HEK293 (cell line): ENCODE measurements around the gene MLN.

Experiments
- CTCF ChIA-PET: fragments of 350-600 bp; formaldehyde crosslinking; extraction: SDS; loops from one replicate; lab custom pipeline; 2021; ENCODE audit warnings: antibody characterized with exemption; lab: Yijun Ruan, JAX
- POLR2A ChIA-PET: fragments of 300-600 bp; formaldehyde crosslinking; extraction: SDS; loops from one replicate; lab custom pipeline; 2020; ENCODE audit warnings: antibody characterized with exemption, inconsistent platforms; lab: Yijun Ruan, JAX
- H3K27ac ChIP-seq: fragments of 200-500 bp; sonication (Bioruptor generic); 2 replicates; pipeline ENCODE4 v1.5.1; 2014; ENCODE audit warnings: low read depth, low read length, control low read depth, inconsistent platforms; ENCODE audit errors: extremely low read depth
- H3K36me3 ChIP-seq, 2 experiments: fragments of 200-500 bp in 1 of 2; sonication (Bioruptor generic) in 1 of 2; 1 replicate in 1 of 2; 2 replicates in 1 of 2; pipeline ENCODE4 v1.5.1; 2014 to 2017; ENCODE audit warnings: inconsistent platforms in 2 of 2, low read length in 2 of 2; ENCODE audit not compliant: control insufficient read depth in 2 of 2, insufficient read depth in 1 of 2
- H3K4me1 ChIP-seq: fragments of 200-500 bp; sonication (Bioruptor generic); 2 replicates; pipeline ENCODE4 v1.5.1; 2014; ENCODE audit warnings: mild to moderate bottlenecking, low read length, inconsistent platforms; ENCODE audit not compliant: control insufficient read depth, insufficient read depth
- H3K4me3 ChIP-seq: 2 replicates; pipeline ENCODE4 v1.5.1; 2011; ENCODE audit warnings: low read depth, mild to moderate bottlenecking, control low read depth, low read length, moderate library complexity
- H3K9me3 ChIP-seq: fragments of 200-500 bp; sonication (Bioruptor generic); 2 replicates; pipeline ENCODE4 v1.5.1; 2014; ENCODE audit warnings: low read depth, low read length, inconsistent platforms; ENCODE audit not compliant: control insufficient read depth, insufficient read depth
- EGR2 ChIP-seq: fragments of 450-650 bp; formaldehyde crosslinking; IDR thresholded peaks from 2 replicates; pipeline ENCODE4 v1.5.1; 2016; ENCODE audit warnings: low read depth, missing biosample characterization, missing genetic modification characterization
- GFI1B ChIP-seq: fragments of 450-650 bp; formaldehyde crosslinking; IDR thresholded peaks from 2 replicates; pipeline ENCODE4 v1.5.1; 2016; ENCODE audit warnings: missing biosample characterization, missing genetic modification characterization
- KLF7 ChIP-seq: fragments of 450-650 bp; formaldehyde crosslinking; IDR thresholded peaks from 2 replicates; pipeline ENCODE4 v1.5.1; 2016; ENCODE audit warnings: missing biosample characterization, missing genetic modification characterization, borderline replicate concordance
- KLF8 ChIP-seq: fragments of 450-650 bp; formaldehyde crosslinking; IDR thresholded peaks from 2 replicates; pipeline ENCODE4 v1.5.1; 2016; ENCODE audit warnings: missing biosample characterization, missing genetic modification characterization
- PRDM1 ChIP-seq: fragments of 450-650 bp; formaldehyde crosslinking; IDR thresholded peaks from 2 replicates; pipeline ENCODE4; 2016; ENCODE audit warnings: missing biosample characterization, missing genetic modification characterization
- SALL2 ChIP-seq: fragments of 450-650 bp; formaldehyde crosslinking; IDR thresholded peaks from 2 replicates; pipeline ENCODE4 v1.5.0; 2017; ENCODE audit warnings: missing biosample characterization, mild to moderate bottlenecking, missing genetic modification characterization, borderline replicate concordance
- ZBTB1 ChIP-seq: fragments of 450-650 bp; formaldehyde crosslinking; IDR thresholded peaks from 2 replicates; pipeline ENCODE4 v1.5.1; 2016; ENCODE audit warnings: missing biosample characterization, missing genetic modification characterization
- ZFHX2 ChIP-seq: fragments of 450-650 bp; formaldehyde crosslinking; conservative IDR thresholded peaks from 2 replicates; pipeline ENCODE4 v1.5.1; 2016; ENCODE audit warnings: missing biosample characterization, missing genetic modification characterization
- ZIC2 ChIP-seq: fragments of 450-650 bp; formaldehyde crosslinking; IDR thresholded peaks from 2 replicates; pipeline ENCODE4 v1.5.1; 2016; ENCODE audit warnings: missing biosample characterization, missing genetic modification characterization
- ZNF140 ChIP-seq: fragments of 450-650 bp; formaldehyde crosslinking; IDR thresholded peaks from 2 replicates; pipeline ENCODE4 v1.5.1; 2016; ENCODE audit warnings: missing biosample characterization, missing genetic modification characterization
- ZNF146 ChIP-seq: fragments of 450-650 bp; formaldehyde crosslinking; IDR thresholded peaks from 2 replicates; pipeline ENCODE4 v1.5.1; 2016; ENCODE audit warnings: missing biosample characterization, missing genetic modification characterization
- ZNF169 ChIP-seq: fragments of 450-650 bp; formaldehyde crosslinking; IDR thresholded peaks from 2 replicates; pipeline ENCODE4 v1.5.1; 2016; ENCODE audit warnings: missing biosample characterization, missing genetic modification characterization
- ZNF211 ChIP-seq: fragments of 450-650 bp; formaldehyde crosslinking; IDR thresholded peaks from 2 replicates; pipeline ENCODE4 v1.5.1; 2016; ENCODE audit warnings: low read depth, missing biosample characterization, missing genetic modification characterization
- ZNF274 ChIP-seq, 2 experiments: fragments of 200-500 bp in 1 of 2; fragments of 450-650 bp in 1 of 2; sonication (Bioruptor generic) in 1 of 2; formaldehyde crosslinking in 1 of 2; IDR thresholded peaks; 2 replicates each; pipeline versions ENCODE4 v1.5.1 to v1.6.1; 2014 to 2016; ENCODE audit warnings: borderline replicate concordance in 1 of 2, inconsistent platforms in 1 of 2, low read length in 1 of 2, missing biosample characterization in 1 of 2, missing genetic modification characterization in 1 of 2
- ZNF292 ChIP-seq: fragments of 450-650 bp; formaldehyde crosslinking; IDR thresholded peaks from 2 replicates; pipeline ENCODE4 v1.5.1; 2016; ENCODE audit warnings: low read depth, missing biosample characterization, missing genetic modification characterization, borderline replicate concordance
- ZNF350 ChIP-seq: fragments of 450-650 bp; formaldehyde crosslinking; IDR thresholded peaks from 2 replicates; pipeline ENCODE4 v1.5.0; 2017; ENCODE audit warnings: missing biosample characterization, mild to moderate bottlenecking, missing genetic modification characterization
- ZNF354C ChIP-seq: fragments of 450-650 bp; formaldehyde crosslinking; IDR thresholded peaks from 2 replicates; pipeline ENCODE4 v1.5.1; 2016; ENCODE audit warnings: missing biosample characterization, missing genetic modification characterization, low read depth, borderline replicate concordance
- ZNF585B ChIP-seq: fragments of 450-650 bp; formaldehyde crosslinking; IDR thresholded peaks from 2 replicates; pipeline ENCODE4 v1.5.1; 2016; ENCODE audit warnings: missing biosample characterization, missing genetic modification characterization
- ZNF610 ChIP-seq: fragments of 450-650 bp; formaldehyde crosslinking; IDR thresholded peaks from 2 replicates; pipeline ENCODE4 v1.5.1; 2016; ENCODE audit warnings: missing biosample characterization, missing genetic modification characterization, borderline replicate concordance
- ZSCAN16 ChIP-seq: fragments of 450-650 bp; formaldehyde crosslinking; IDR thresholded peaks from 2 replicates; pipeline ENCODE4 v1.5.1; 2016; ENCODE audit warnings: missing biosample characterization, missing genetic modification characterization
- TF ChIP-seq, protein P1 (sequence below): fragments of 450-650 bp; IDR thresholded peaks from 2 replicates; pipeline ENCODE4 v1.5.1; 2018; ENCODE audit warnings: missing biosample characterization, mild to moderate bottlenecking, missing genetic modification characterization
- TF ChIP-seq, protein P2 (sequence below): fragments of 450-650 bp; formaldehyde crosslinking; IDR thresholded peaks from 2 replicates; pipeline ENCODE4 v1.5.1; 2016; ENCODE audit warnings: missing biosample characterization, missing genetic modification characterization
- TF ChIP-seq, protein P3 (sequence below): fragments of 450-650 bp; formaldehyde crosslinking; IDR thresholded peaks from 2 replicates; pipeline ENCODE4 v1.5.1; 2016; ENCODE audit warnings: missing biosample characterization, missing genetic modification characterization

Gene MLN

DNA sequence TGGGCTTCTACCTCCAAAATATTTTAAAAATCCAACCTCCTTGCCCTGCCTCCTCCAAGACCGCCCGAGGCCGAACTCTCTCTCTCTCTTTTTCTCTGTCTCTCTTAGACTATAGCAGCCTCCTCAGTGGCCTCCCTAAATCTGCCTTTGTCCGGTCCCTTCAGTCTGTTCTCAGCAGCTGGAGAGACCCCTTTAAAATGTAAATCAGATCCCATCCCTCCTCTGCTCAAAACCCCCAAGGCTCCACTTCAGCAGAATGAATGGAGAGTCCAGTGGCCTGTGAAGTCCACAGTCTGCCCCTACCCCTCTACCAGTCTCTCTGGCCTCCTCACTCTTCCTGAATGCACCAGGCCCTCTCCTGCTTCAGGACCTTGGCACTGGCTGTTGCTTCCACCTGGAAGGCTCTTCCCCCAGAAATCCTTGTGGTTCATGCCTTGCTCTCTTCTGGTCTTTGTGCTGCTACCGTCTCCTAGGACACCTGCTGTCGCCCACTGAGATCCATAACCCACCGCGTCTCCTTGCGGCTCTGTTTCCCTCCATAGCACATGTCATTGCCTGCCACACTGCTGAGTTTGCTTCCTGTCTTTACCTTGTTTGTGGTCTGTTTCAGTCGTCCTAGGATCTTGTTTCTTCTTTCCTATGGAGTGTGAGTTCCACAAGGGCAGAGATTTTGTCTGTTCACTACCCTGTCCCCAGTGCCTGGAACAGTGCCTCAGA, 6.0 kb downstream of the MLN start:
- no peak overlapping the region for H3K4me3 ChIP-seq
- H3K9me3 ChIP-seq: no peaks in the 10 kb centered on the region
- H3K27ac ChIP-seq: no peak overlapping the region
- no peak for TF ChIP-seq ZNF610 (tag by site-specific recombination)
- TF ChIP-seq ZIC2 (tag by site-specific recombination): peak; percentile 69
- TF ChIP-seq, protein P1, sequence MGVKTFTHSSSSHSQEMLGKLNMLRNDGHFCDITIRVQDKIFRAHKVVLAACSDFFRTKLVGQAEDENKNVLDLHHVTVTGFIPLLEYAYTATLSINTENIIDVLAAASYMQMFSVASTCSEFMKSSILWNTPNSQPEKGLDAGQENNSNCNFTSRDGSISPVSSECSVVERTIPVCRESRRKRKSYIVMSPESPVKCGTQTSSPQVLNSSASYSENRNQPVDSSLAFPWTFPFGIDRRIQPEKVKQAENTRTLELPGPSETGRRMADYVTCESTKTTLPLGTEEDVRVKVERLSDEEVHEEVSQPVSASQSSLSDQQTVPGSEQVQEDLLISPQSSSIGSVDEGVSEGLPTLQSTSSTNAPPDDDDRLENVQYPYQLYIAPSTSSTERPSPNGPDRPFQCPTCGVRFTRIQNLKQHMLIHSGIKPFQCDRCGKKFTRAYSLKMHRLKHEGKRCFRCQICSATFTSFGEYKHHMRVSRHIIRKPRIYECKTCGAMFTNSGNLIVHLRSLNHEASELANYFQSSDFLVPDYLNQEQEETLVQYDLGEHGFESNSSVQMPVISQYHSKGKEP: no peak
- TF ChIP-seq ZNF140 (tag by site-specific recombination): no peak
- CTCF ChIA-PET: interaction anchor here (0.6 to 1.1 kb wide), 3 partner anchors 53 to 877 kb away, joined by 3 to 4 read pairs (median 4); no protein-coding TSS in a partner anchor
- peaks cover 5% of the 10 kb centered on the region for H3K4me1 ChIP-seq
- POLR2A ChIA-PET: interaction anchor here (1.3 kb wide), 1 partner anchor 27 kb away, joined by 3 read pairs; no protein-coding TSS in a partner anchor
- no peaks in the 10 kb centered on the region for H3K36me3 ChIP-seq

DNA sequence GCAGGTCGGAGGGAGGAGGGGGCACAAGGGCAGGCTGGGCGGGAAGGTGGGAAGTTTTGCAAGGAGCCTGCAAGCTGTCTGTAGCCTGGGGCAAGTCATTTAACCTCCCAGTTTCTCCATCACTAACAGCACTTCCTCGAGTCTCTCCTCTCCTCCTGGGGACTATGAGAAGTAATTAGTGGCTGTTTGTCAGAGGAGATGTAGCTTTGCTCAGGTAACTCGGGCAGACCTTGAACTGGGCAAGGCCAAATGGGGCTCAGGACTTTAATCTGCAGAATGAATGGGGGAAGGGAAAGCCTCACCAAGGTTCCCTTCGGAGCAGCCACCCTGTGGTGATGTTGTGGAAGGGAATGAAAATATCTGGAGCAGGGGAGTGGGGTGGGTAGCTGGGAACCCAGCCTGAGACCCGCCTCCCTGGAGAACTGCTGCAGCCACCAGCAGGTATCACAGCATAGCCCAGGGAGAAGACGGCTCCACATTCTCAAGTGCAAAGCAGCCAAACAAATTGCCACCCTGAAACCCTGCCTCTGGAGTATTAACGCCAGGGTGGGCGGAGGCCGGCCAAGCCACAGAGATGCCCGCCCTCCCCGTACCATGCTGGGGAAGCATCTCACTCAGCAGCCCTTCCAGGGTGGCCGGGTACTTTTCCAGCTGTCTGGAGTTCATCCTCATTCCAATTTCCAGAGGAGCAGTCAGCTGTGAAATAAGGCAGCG, 8.7 kb downstream of the MLN start:
- H3K27ac ChIP-seq: no peak overlapping the region
- POLR2A ChIA-PET: no interaction called here
- CTCF ChIA-PET: interaction anchor here (0.5 to 2.5 kb wide), 11 partner anchors 9 to 643 kb away, joined by 3 to 15 read pairs (median 4); partner anchors contain the start of gene MLN
- H3K4me1 ChIP-seq: peaks cover 5% of the 10 kb centered on the region
- H3K9me3 ChIP-seq: no peaks in the 10 kb centered on the region
- TF ChIP-seq ZIC2 (tag by site-specific recombination) (peak; percentile 70), ZNF585B (tag by site-specific recombination) (no peak), ZFHX2 (tag by site-specific recombination) (peak; percentile 37; the same call in 1 of the 2 replicates), ZNF146 (no peak), EGR2 (peak; percentile 23; the same call in 1 of the 2 replicates), ZNF169 (tag by site-specific recombination) (no peak), ZNF274 (IDR thresholded peaks at IDR 0.05; ENCODE audit: low read length) (no peak), ZNF274 (tag by site-specific recombination; IDR thresholded peaks at IDR 0.05; ENCODE audit: borderline replicate concordance) (no peak), ZNF610 (tag by site-specific recombination) (no peak), ZSCAN16 (tag by site-specific recombination) (no peak)
- TF ChIP-seq, all 188 proteins: peak for 3
- Histone ChIP-seq H3K4me3 (no peak overlapping the region), H3K36me3 (no peaks in the 10 kb centered on the region)

DNA sequence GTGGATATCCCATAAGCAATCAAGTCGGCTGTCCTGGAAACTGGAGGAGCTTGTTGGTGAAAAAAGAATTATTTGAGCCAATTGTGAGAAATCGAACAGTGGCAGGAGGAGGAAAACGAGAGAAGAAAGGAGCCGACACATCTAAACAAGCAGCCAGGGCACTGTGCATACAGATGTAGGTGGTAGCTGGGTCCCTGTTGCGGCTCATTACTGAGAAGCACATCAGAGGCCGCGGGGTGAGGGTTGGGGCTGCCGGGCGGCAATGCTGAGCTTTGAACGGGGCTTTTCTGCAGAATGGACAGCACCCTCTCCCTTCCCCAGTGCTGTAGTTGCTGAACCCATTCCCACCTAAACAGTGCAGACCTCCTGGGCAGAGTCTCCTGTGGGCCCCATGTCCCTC, 10.8 kb downstream of the MLN start:
- no peak overlapping the region for H3K4me3 ChIP-seq
- ChIA-PET CTCF (interaction anchor here (0.6 to 2.4 kb wide), 2 partner anchors 15 to 35 kb away, joined by 5 to 6 read pairs; no protein-coding TSS in a partner anchor), POLR2A (interaction anchor here (1.5 kb wide), 1 partner anchor 12 kb away, joined by 4 read pairs; no protein-coding TSS in a partner anchor)
- H3K9me3 ChIP-seq: no peaks in the 10 kb centered on the region
- H3K36me3 ChIP-seq: no peaks in the 10 kb centered on the region
- H3K27ac ChIP-seq: no peak overlapping the region
- H3K4me1 ChIP-seq: peaks cover 5% of the 10 kb centered on the region
- no peak for TF ChIP-seq ZBTB1 (tag by site-specific recombination)
- TF ChIP-seq ZNF350 (tag by site-specific recombination): no peak
- TF ChIP-seq, protein P2, sequence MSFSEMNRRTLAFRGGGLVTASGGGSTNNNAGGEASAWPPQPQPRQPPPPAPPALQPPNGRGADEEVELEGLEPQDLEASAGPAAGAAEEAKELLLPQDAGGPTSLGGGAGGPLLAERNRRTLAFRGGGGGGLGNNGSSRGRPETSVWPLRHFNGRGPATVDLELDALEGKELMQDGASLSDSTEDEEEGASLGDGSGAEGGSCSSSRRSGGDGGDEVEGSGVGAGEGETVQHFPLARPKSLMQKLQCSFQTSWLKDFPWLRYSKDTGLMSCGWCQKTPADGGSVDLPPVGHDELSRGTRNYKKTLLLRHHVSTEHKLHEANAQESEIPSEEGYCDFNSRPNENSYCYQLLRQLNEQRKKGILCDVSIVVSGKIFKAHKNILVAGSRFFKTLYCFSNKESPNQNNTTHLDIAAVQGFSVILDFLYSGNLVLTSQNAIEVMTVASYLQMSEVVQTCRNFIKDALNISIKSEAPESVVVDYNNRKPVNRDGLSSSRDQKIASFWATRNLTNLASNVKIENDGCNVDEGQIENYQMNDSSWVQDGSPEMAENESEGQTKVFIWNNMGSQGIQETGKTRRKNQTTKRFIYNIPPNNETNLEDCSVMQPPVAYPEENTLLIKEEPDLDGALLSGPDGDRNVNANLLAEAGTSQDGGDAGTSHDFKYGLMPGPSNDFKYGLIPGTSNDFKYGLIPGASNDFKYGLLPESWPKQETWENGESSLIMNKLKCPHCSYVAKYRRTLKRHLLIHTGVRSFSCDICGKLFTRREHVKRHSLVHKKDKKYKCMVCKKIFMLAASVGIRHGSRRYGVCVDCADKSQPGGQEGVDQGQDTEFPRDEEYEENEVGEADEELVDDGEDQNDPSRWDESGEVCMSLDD (tag by site-specific recombination): no peak
- no peak for TF ChIP-seq ZNF292 (tag by site-specific recombination)
- TF ChIP-seq SALL2 (tag by site-specific recombination): no peak
- TF ChIP-seq, protein P3, sequence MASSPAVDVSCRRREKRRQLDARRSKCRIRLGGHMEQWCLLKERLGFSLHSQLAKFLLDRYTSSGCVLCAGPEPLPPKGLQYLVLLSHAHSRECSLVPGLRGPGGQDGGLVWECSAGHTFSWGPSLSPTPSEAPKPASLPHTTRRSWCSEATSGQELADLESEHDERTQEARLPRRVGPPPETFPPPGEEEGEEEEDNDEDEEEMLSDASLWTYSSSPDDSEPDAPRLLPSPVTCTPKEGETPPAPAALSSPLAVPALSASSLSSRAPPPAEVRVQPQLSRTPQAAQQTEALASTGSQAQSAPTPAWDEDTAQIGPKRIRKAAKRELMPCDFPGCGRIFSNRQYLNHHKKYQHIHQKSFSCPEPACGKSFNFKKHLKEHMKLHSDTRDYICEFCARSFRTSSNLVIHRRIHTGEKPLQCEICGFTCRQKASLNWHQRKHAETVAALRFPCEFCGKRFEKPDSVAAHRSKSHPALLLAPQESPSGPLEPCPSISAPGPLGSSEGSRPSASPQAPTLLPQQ (tag by site-specific recombination): no peak
- TF ChIP-seq ZNF211: no peak
- no peak for TF ChIP-seq KLF8 (tag by site-specific recombination)
- no peak for TF ChIP-seq PRDM1 (tag by site-specific recombination)
- no peak for TF ChIP-seq GFI1B (tag by site-specific recombination)
- no peak for TF ChIP-seq KLF7
- TF ChIP-seq ZNF354C (tag by site-specific recombination): no peak
